Stromal cell of bone marrow (primary cell): ENCODE measurements around the gene HIBCH.
"Not testable (repeated sequence)": the region's sequence is repeated elsewhere in the genome, so short reads cannot be mapped to it uniquely, and the experiment has no call there.

Source experiments
- DNase-seq: peaks from one replicate; pipeline ENCODE4 v3.0.0-alpha.2; 2012; ENCODE audit warnings: low read depth

Gene HIBCH

GRCh38 chr2:190343089-190343535, 23.5 kb upstream of the HIBCH start:
- no peak for DNase-seq

DNA sequence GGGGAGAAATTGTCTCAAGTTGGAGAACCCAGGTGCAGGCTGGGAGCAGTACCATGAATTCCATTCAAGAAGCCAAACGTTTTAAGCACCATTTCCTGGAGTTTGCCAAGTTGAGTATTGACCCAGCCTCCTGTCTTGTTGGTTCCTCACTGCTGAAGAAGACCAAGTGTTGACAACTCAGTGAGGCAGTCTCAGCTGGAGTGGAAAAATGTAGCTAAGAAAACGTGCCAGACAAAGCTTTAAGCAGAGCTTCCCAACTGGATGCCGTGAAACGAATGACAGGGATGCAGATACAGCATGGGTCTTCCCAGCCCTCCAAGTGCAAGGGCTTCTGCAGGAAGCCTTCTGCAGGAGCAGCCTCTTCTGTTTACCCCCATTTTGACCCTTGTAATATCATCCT, 23.0 kb upstream of the HIBCH start:
- no peak for DNase-seq

GRCh38 chr2:190340369-190340768, 20.7 kb upstream of the HIBCH start:
- DNase-seq = no peak

DNA sequence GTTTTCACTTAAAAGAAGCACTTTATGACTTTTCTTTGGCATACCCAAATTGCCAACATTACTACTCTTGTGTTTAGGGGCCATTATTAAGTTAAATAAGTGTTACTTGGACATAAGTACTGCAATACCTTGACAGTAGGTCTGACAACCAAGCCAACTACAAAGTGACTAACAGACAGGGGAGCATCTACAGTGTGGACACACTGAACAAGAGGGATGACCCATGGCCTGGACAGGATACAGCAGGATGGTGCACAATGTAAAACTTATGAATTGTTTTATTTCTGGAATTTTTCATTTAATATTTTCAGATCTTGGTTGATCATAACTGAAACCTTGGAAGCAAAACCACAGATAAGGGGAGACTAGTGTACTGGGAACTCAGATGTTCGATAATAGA, 19.8 kb upstream of the HIBCH start:
- no peak for DNase-seq

GRCh38 chr2:190338453-190338852, 18.8 kb upstream of the HIBCH start:
- DNase-seq = no peak

GRCh38 chr2:190336420-190336819, 16.8 kb upstream of the HIBCH start:
- no peak for DNase-seq

GRCh38 chr2:190335584-190335983, 16.0 kb upstream of the HIBCH start:
- DNase-seq = not testable (repeated sequence)

GRCh38 chr2:190335225-190335559, 15.6 kb upstream of the HIBCH start:
- no peak for DNase-seq

DNA sequence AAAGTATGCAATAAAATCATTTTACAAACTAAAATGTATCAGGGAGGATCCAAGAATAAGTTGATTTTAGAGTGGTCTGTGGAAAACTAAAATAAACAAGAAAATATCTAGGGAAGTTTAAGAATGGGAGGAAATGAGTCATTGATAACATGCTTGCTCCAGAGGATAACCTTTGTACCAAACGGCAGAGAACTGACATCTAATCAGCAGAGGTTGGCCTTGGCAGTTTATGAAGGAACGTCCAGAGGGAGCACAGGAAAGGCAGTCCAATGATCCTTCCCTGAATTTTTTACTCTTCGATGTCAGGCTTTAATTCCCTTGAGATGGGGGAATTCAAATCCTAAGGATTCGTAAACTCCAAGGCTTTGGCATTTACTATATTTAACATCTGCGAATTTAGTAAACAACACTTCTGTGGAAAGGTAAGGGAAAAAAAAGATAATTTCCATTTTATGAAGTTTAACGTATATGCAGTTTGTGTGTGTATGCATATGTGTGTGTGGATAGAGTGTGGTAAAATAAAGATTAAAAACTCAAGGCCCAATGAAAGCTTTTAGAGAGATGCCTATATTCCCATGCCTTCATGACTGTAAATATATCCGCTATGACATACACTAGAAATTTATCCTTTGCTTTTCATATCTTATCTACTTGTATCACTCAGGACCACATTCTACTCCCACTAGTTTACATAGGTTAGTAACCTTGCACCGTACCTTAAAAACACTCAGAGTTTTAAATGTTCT, 15.0 kb upstream of the HIBCH start:
- DNase-seq = no peak

DNA sequence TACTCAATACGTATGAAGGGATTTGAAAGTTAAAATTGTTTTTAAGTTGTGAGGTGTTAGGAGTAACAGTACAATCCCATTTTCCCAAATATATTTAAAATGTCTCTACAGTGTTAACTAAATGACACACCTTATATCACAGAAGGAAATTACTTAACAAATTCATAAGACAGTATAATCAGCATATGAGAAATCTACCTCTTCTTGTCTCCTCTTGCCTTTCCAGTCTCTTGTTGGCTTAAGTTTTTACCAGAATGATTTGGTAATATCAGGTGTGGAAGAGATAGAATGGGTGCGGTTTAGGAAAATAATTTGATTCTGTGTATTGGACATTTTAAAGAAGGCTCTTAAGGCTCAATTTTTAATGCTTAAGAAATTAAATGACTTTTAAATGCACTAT, 14.3 kb upstream of the HIBCH start:
- DNase-seq = no peak

- DNase-seq = no peak
Measured at GRCh38 chr2:190333395-190333794, 13.8 kb upstream of the HIBCH start.

- no peak for DNase-seq
Measured at GRCh38 chr2:190328573-190329147, 9.0 kb upstream of the HIBCH start.

DNA sequence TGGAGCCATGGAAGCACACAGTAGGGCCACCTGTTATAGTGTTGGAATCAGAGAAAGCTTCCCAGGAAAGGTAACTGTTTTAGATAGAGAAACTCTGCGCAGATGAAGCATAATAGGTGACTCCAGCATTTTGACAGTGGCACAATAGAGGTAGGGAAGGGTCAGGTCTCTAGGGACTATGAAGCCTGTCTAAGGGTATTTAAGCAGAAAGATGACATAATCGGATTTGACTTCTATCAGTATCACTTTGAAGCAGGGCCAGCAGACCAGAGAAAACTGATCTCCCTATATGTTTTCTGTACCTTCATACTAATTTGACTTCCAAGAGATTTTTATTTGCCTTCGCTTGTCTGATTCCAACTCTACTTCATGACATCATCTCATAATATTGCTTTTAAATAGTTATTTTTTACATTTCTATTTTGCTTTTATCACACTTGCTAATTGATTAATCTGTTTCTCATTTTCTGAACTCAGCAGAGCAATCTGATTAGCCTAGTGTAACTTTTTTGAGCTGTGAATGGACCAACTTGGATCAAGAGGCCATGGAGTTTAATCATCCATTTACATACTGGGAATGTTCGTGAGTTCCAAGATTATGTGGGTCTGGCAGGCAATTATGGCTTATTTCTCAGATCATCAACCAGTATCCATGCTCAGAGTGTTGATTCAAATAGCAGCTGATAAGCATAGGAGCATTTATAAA, 8.4 kb upstream of the HIBCH start:
- no peak for DNase-seq

GRCh38 chr2:190325588-190325987, 6.0 kb upstream of the HIBCH start:
- DNase-seq = no peak

DNA sequence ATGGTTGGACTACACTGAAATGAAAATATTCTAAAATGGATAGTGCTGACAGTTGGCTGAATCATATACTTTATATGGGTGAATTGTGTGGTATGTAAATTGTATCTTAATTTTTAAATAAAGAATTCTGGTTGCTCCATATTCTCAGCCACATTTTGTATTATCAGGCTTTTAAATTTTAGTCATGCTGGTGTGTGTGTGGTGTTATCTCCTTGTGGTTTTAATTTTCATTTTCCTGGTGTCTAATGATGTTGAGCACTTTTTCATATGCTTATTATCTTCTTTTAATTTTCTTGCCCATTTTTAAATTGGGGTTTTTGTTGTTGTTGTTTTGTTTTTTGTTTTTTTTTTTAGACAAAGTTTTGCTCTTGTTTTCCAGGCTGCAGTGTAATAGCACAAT, 3.8 kb upstream of the HIBCH start:
- no peak for DNase-seq

DNA sequence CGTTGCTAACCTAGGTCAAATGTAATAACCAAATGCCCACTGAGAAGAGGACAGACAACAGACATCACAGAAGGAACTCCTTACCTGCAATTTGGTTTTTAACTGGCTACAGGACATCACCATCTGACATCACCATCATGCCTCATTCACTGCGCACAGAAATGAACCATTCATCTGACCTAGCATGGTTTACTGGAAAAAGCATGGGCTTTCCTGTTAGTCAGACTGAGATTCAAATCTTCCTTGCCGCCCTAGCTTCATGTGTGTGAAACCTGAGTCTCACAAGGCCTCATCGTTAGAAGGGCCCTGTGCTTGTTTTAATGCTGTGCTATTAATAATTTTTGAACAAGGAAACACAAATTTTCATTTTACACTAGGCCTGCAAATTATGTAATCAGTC, 1.1 kb upstream of the HIBCH start:
- no peak for DNase-seq

DNA sequence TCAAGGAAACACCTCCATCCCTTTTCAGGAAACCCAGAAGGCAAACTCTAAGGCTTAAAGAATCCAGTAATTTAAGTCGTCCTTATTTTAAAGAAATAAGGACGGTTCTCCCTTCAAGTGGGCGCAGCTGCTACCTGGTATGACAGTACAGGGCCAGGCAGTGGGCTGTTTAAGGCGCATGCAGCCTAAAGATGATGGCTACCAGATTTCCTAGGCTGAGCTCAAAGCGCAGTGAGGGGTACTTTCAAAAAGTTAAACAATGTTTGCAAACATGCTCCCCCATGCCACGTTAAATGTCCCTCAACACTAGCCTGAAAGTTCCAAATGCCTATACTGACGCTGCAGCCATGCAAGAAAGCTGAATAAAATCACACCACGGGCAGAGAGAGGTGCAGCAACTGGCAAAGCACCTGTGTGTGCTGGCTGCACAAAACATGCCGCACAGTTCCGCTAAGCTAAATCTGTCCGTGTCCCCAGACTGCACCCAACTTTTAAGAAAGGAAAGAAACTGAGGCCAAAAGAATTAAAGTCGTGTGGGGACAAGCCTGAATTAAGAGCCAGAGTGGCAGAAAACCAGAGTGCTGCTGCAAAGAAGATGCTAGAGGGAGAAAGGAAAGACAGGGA, 583 bp downstream of the HIBCH start:
- no peak for DNase-seq

- no peak for DNase-seq
Measured at GRCh38 chr2:190318514-190318913, 1.1 kb downstream of the HIBCH start.

DNA sequence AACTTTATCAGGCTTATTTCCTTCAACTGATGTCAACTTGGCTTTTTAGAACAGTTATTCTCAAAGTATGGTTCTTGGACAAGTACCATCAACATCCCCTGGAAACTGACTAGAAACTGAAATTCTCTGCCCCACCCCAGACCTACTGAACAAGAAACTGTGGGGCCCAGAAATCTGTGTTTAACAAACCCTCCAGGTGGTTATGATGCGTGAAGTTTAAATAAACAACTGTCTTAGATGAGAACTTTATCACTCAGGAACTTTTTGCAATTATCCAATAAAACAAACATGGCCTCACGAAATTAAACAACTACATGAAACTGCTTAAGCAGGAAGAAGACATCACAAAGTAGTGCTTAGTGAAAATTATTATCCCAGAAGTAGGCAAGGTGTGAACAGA, 4.4 kb downstream of the HIBCH start:
- no peak for DNase-seq

GRCh38 chr2:190313880-190314279, 5.7 kb downstream of the HIBCH start:
- DNase-seq = no peak

GRCh38 chr2:190312635-190313025, 7.0 kb downstream of the HIBCH start:
- not testable (repeated sequence) for DNase-seq

GRCh38 chr2:190311893-190312634, 7.6 kb downstream of the HIBCH start:
- no peak for DNase-seq
